Measurements from ENCODE around the gene PCDHA3.
"Not testable (repeated sequence)": the region's sequence is repeated elsewhere in the genome, so short reads cannot be mapped to it uniquely, and the experiment has no call there.

PCDHA3 gene

DNA sequence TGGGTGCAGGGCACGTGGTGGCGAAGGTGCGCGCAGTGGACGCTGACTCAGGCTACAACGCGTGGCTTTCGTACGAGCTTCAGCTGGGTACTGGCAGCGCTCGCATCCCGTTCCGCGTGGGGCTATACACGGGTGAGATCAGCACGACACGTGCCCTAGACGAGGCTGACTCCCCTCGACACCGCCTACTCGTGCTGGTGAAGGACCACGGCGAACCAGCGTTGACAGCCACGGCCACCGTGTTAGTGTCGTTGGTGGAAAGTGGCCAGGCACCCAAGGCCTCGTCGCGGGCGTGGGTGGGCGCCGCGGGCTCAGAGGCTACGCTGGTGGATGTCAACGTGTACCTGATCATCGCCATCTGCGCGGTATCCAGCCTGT, 4.2 kb upstream of the PCDHA3 start:
- Histone ChIP-seq H3K27ac (ENCODE audit: low read depth, low read length, poor library complexity, severe bottlenecking) (no peak overlapping the region), H2AFZ (ENCODE audit: low read length) (no peak overlapping the region), H3F3A (ENCODE audit: insufficient read depth, low read length) (no peaks in the 10 kb centered on the region), H3K79me2 (ENCODE audit: insufficient read depth, low read length) (no peaks in the 10 kb centered on the region), H4K20me1 (ENCODE audit: insufficient read depth, low read length) (no peaks in the 10 kb centered on the region), H3K4me3 (ENCODE audit: low read depth, low read length, poor library complexity, severe bottlenecking) (no peak overlapping the region), H3K4me1 (ENCODE audit: insufficient read depth, low read length, severe bottlenecking) (no peaks in the 10 kb centered on the region), H3K9me2 (ENCODE audit: low read depth, low read length) (no peaks in the 10 kb centered on the region; the same call in 1 of the 2 replicates), H3K9ac (ENCODE audit: low read length) (no peak overlapping the region), H3K4me2 (ENCODE audit: low read length) (no peak overlapping the region), H3K27me3 (ENCODE audit: insufficient read depth, low read length) (no peaks in the 10 kb centered on the region), H3K36me3 (ENCODE audit: insufficient read depth, low read length) (no peaks in the 10 kb centered on the region), H3K9me3 (ENCODE audit: low read length) (no peaks in the 10 kb centered on the region)
- TF ChIP-seq, protein P1, sequence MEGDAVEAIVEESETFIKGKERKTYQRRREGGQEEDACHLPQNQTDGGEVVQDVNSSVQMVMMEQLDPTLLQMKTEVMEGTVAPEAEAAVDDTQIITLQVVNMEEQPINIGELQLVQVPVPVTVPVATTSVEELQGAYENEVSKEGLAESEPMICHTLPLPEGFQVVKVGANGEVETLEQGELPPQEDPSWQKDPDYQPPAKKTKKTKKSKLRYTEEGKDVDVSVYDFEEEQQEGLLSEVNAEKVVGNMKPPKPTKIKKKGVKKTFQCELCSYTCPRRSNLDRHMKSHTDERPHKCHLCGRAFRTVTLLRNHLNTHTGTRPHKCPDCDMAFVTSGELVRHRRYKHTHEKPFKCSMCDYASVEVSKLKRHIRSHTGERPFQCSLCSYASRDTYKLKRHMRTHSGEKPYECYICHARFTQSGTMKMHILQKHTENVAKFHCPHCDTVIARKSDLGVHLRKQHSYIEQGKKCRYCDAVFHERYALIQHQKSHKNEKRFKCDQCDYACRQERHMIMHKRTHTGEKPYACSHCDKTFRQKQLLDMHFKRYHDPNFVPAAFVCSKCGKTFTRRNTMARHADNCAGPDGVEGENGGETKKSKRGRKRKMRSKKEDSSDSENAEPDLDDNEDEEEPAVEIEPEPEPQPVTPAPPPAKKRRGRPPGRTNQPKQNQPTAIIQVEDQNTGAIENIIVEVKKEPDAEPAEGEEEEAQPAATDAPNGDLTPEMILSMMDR (IDR thresholded peaks at IDR 0.05; ENCODE audit: low read length), result no peak
- no peak for TF ChIP-seq EZH2 (IDR thresholded peaks at IDR 0.05; ENCODE audit: borderline replicate concordance, low read length)

DNA sequence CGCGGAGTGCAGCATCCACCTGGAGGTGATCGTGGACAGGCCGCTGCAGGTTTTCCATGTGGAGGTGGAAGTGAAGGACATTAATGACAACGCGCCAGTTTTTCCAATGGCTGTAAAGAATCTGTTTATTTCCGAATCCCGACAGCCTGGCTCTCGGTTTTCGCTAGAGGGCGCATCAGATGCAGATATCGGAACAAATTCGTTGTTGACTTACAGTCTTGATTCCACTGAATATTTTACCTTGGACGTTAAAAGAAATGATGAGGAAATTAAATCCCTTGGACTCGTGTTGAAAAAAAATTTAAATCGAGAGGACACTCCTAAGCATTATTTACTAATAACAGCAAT, 611 bp downstream of the PCDHA3 start:
- Histone ChIP-seq H2AFZ (ENCODE audit: low read length) (no peak overlapping the region), H3K4me2 (ENCODE audit: low read length) (no peak overlapping the region), H3K79me2 (ENCODE audit: insufficient read depth, low read length) (no peaks in the 10 kb centered on the region), H3K9ac (ENCODE audit: low read length) (no peak overlapping the region), H3K9me2 (ENCODE audit: low read depth, low read length) (no peaks in the 10 kb centered on the region), H3K9me3 (ENCODE audit: low read length) (no peaks in the 10 kb centered on the region), H3K27me3 (ENCODE audit: insufficient read depth, low read length) (no peaks in the 10 kb centered on the region), H4K20me1 (ENCODE audit: insufficient read depth, low read length) (no peaks in the 10 kb centered on the region), H3K27ac (ENCODE audit: low read depth, low read length, poor library complexity, severe bottlenecking) (no peak overlapping the region), H3F3A (ENCODE audit: insufficient read depth, low read length) (no peaks in the 10 kb centered on the region), H3K4me1 (ENCODE audit: insufficient read depth, low read length, severe bottlenecking) (no peaks in the 10 kb centered on the region), H3K36me3 (ENCODE audit: insufficient read depth, low read length) (no peaks in the 10 kb centered on the region), H3K4me3 (ENCODE audit: low read depth, low read length, poor library complexity, severe bottlenecking) (no peak overlapping the region)
- no peak for TF ChIP-seq EZH2 (IDR thresholded peaks at IDR 0.05; ENCODE audit: borderline replicate concordance, low read length)
- TF ChIP-seq, protein P1 (IDR thresholded peaks at IDR 0.05; ENCODE audit: low read length), result no peak

DNA sequence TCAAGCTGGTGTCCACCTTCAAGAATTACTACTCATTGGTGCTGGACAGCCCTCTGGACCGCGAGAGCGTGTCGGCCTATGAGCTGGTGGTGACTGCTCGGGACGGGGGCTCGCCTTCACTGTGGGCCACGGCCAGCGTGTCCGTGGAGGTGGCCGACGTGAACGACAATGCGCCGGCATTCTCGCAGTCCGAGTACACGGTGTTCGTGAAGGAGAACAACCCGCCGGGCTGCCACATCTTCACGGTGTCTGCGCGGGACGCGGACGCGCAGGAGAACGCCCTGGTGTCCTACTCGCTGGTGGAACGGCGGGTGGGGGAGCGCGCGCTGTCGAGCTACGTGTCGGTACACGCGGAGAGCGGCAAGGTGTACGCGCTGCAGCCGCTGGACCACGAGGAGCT, 1.5 kb downstream of the PCDHA3 start:
- H3F3A ChIP-seq (ENCODE audit: insufficient read depth, low read length), result not testable (repeated sequence)

DNA sequence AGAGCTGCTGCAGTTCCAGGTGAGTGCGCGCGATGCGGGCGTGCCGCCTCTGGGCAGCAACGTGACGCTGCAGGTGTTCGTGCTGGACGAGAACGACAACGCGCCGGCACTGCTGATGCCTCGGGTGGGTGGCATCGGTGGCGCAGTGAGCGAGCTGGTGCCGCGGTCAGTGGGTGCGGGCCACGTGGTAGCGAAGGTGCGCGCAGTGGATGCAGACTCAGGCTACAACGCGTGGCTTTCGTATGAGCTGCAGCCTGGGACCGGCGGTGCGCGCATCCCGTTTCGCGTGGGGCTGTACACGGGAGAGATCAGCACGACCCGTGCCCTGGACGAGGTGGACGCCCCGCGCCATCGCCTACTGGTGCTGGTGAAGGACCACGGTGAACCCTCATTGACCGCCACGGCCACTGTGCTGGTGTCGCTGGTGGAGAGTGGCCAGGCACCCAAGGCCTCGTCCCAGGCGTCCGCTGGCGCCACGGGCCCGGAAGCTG, 2.0 kb downstream of the PCDHA3 start:
- no peaks in the 10 kb centered on the region for H3K79me2 ChIP-seq (ENCODE audit: insufficient read depth, low read length)
- no peaks in the 10 kb centered on the region for H3K4me1 ChIP-seq (ENCODE audit: insufficient read depth, low read length, severe bottlenecking)
- no peaks in the 10 kb centered on the region for H3K9me3 ChIP-seq (ENCODE audit: low read length)
- no peak overlapping the region for H2AFZ ChIP-seq (ENCODE audit: low read length)
- H3F3A ChIP-seq (ENCODE audit: insufficient read depth, low read length), result no peaks in the 10 kb centered on the region
- H3K9me2 ChIP-seq (ENCODE audit: low read depth, low read length), result no peaks in the 10 kb centered on the region
- no peak overlapping the region for H3K4me2 ChIP-seq (ENCODE audit: low read length)
- no peak overlapping the region for H3K27ac ChIP-seq (ENCODE audit: low read depth, low read length, poor library complexity, severe bottlenecking)
- H3K36me3 ChIP-seq (ENCODE audit: insufficient read depth, low read length), result no peaks in the 10 kb centered on the region
- TF ChIP-seq, protein P1 (IDR thresholded peaks at IDR 0.05; ENCODE audit: low read length), result no peak
- TF ChIP-seq EZH2 (IDR thresholded peaks at IDR 0.05; ENCODE audit: borderline replicate concordance, low read length), result no peak
- H3K9ac ChIP-seq (ENCODE audit: low read length), result no peak overlapping the region
- no peaks in the 10 kb centered on the region for H3K27me3 ChIP-seq (ENCODE audit: insufficient read depth, low read length)
- H4K20me1 ChIP-seq (ENCODE audit: insufficient read depth, low read length), result no peaks in the 10 kb centered on the region
- H3K4me3 ChIP-seq (ENCODE audit: low read depth, low read length, poor library complexity, severe bottlenecking), result no peak overlapping the region

More for the DNA sequence above, 1.5 kb downstream of the PCDHA3 start:
- not testable (repeated sequence) for H3K9me2 ChIP-seq (ENCODE audit: low read depth, low read length); H3K4me3 ChIP-seq (ENCODE audit: low read depth, low read length, poor library complexity, severe bottlenecking); H2AFZ ChIP-seq (ENCODE audit: low read length); H4K20me1 ChIP-seq (ENCODE audit: insufficient read depth, low read length); H3K4me1 ChIP-seq (ENCODE audit: insufficient read depth, low read length, severe bottlenecking); H3K79me2 ChIP-seq (ENCODE audit: insufficient read depth, low read length); H3K4me2 ChIP-seq (ENCODE audit: low read length); H3K36me3 ChIP-seq (ENCODE audit: insufficient read depth, low read length); H3K27ac ChIP-seq (ENCODE audit: low read depth, low read length, poor library complexity, severe bottlenecking); H3K9me3 ChIP-seq (ENCODE audit: low read length); H3K27me3 ChIP-seq (ENCODE audit: insufficient read depth, low read length); H3K9ac ChIP-seq (ENCODE audit: low read length)
